Fibroblast of the aortic adventitia (primary cell): ENCODE measurements around the gene CCHCR1. TPM values are rescaled to one million over a fixed set of nuclear protein-coding genes. Genes with fewer than 3 reads are reported as not detected.
"Not testable (repeated sequence)": the region's sequence is repeated elsewhere in the genome, so short reads cannot be mapped to it uniquely, and the experiment has no call there.

Experiments used
- DNase-seq: peaks from one replicate; pipeline ENCODE4 v3.0.0-alpha.2; 2010; ENCODE audit warnings: low read depth
- H3K4me3 ChIP-seq: 2 replicates; pipeline ENCODE4 v1.5.1; 2011; ENCODE audit warnings: low read depth, mild to moderate bottlenecking, control low read depth, low read length, moderate library complexity
- CTCF ChIP-seq: IDR thresholded peaks from 2 replicates; pipeline ENCODE4 v1.5.1; 2011; ENCODE audit warnings: mild to moderate bottlenecking, low read length, control low read depth, inconsistent platforms; ENCODE audit not compliant: insufficient read depth
- total RNA-seq: library from RNA; depleted of rRNA; stranded (reverse); fragments of >200 nt; gene quantifications from 2 replicates; pipeline ENCODE4 v1.2.3, GENCODE V29; 2012; ENCODE audit warnings: low replicate concordance

The CCHCR1 gene
- total RNA-seq, 1 donor, result 21.1 TPM

- TF ChIP-seq CTCF, result no peak
- peak overlapping the region; percentile 78 for H3K4me3 ChIP-seq
- peak; percentile 72 for DNase-seq
Observed at GRCh38 chr6:31197559-31198305, 40.1 kb upstream of the CCHCR1 start.

- DNase-seq, result not testable (repeated sequence)
- H3K4me3 ChIP-seq, result peak overlapping the region; percentile 78
Observed at GRCh38 chr6:31196251-31197022, 38.8 kb upstream of the CCHCR1 start.

GRCh38 chr6:31195308-31195979 is 37.8 kb upstream of the CCHCR1 start:
- H3K4me3 ChIP-seq, DNase-seq: not testable (repeated sequence)

GRCh38 chr6:31194061-31194834 is 36.6 kb upstream of the CCHCR1 start:
- no peak for TF ChIP-seq CTCF
- no peak for DNase-seq

GRCh38 chr6:31193206-31193605 is 35.6 kb upstream of the CCHCR1 start:
- no peak overlapping the region for H3K4me3 ChIP-seq
- TF ChIP-seq CTCF, result no peak
- no peak for DNase-seq

More at GRCh38 chr6:31194061-31194834, 36.6 kb upstream of the CCHCR1 start:
- H3K4me3 ChIP-seq, result no peak overlapping the region

- TF ChIP-seq CTCF, result peak; percentile 73
- H3K4me3 ChIP-seq, result not testable (repeated sequence)
- peak; percentile 76 for DNase-seq
Observed at GRCh38 chr6:31192431-31193105, 35.0 kb upstream of the CCHCR1 start.

GRCh38 chr6:31190488-31190887 is 32.9 kb upstream of the CCHCR1 start:
- DNase-seq, result no peak
- H3K4me3 ChIP-seq, result no peak overlapping the region
- TF ChIP-seq CTCF, result no peak

- not testable (repeated sequence) for H3K4me3 ChIP-seq, DNase-seq
Observed at GRCh38 chr6:31189223-31189622, 31.6 kb upstream of the CCHCR1 start.
